CD14-positive monocyte (primary cell): Measurements from ENCODE around the gene CELF2. TPM values are rescaled to one million over a fixed set of nuclear protein-coding genes. Genes with fewer than 3 reads are reported as not detected.

ENCODE experiments used
- DNase-seq, 3 donors: peaks; one replicate each; pipeline ENCODE4 v3.0.0-alpha.2; 2011 to 2022
- H2AFZ ChIP-seq: 2 replicates; pipeline ENCODE4 v1.6.0; 2012; ENCODE audit warnings: mild to moderate bottlenecking, low read depth, low read length, inconsistent platforms; ENCODE audit not compliant: insufficient read depth, poor library complexity, severe bottlenecking
- H3K27ac ChIP-seq, 2 donors: 1 replicate in 1 of 2; 2 replicates in 1 of 2; pipeline ENCODE4 v1.5.1; 2012 to 2013; ENCODE audit warnings: low read length in 2 of 2, control low read depth in 1 of 2, inconsistent platforms in 1 of 2, low read depth in 1 of 2, mild to moderate bottlenecking in 1 of 2
- H3K27me3 ChIP-seq, 2 donors: one replicate each; pipeline versions ENCODE4 v1.6.0 to v1.6.1; 2011 to 2013; ENCODE audit warnings: low read length in 2 of 2; ENCODE audit not compliant: control insufficient read depth in 2 of 2, insufficient read depth in 2 of 2
- H3K36me3 ChIP-seq, 2 donors: replicated peaks in 1 of 2; 1 replicate in 1 of 2; 2 replicates in 1 of 2; pipeline versions ENCODE4 v1.5.1 to v1.6.1; 2012 to 2013; ENCODE audit warnings: low read length in 2 of 2, control low read depth in 1 of 2, inconsistent platforms in 1 of 2, mild to moderate bottlenecking in 1 of 2; ENCODE audit not compliant: insufficient read depth in 2 of 2, control insufficient read depth in 1 of 2
- H3K4me1 ChIP-seq, 2 donors: 1 replicate in 1 of 2; 2 replicates in 1 of 2; pipeline versions ENCODE4 v1.5.1 to v1.6.1; 2012 to 2013; ENCODE audit warnings: low read length in 2 of 2, control low read depth in 1 of 2, inconsistent platforms in 1 of 2, mild to moderate bottlenecking in 1 of 2, moderate library complexity in 1 of 2; ENCODE audit not compliant: insufficient read depth in 2 of 2, control insufficient read depth in 1 of 2
- H3K4me2 ChIP-seq: replicated peaks from 2 replicates; pipeline ENCODE3; 2012; ENCODE audit warnings: low read length, moderate library complexity, mild to moderate bottlenecking; ENCODE audit not compliant: poor library complexity, severe bottlenecking; ENCODE audit errors: extremely low read depth
- H3K4me3 ChIP-seq, 3 experiments: fragments of 200-600 bp in 1 of 3; sonication (generic) in 1 of 3; replicated peaks in 1 of 3; 1 replicate in 2 of 3; 2 replicates in 1 of 3; pipeline ENCODE4 v1.5.1; 2011 to 2013; ENCODE audit warnings: low read length in 3 of 3, mild to moderate bottlenecking in 3 of 3, control low read depth in 2 of 3, low read depth in 2 of 3, inconsistent platforms in 1 of 3, moderate library complexity in 1 of 3
- H3K79me2 ChIP-seq: 2 replicates; pipeline ENCODE4 v1.6.0; 2012; ENCODE audit warnings: mild to moderate bottlenecking, control low read depth, inconsistent platforms, low read length, moderate library complexity; ENCODE audit not compliant: insufficient read depth
- H3K9ac ChIP-seq: 2 replicates; pipeline ENCODE4 v1.6.0; 2017; ENCODE audit warnings: low read length, mild to moderate bottlenecking; ENCODE audit not compliant: insufficient read depth, poor library complexity, severe bottlenecking
- H3K9me3 ChIP-seq, 2 donors: replicated peaks in 1 of 2; 1 replicate in 1 of 2; 2 replicates in 1 of 2; pipeline versions ENCODE4 v1.5.1 to v1.6.1; 2012 to 2013; ENCODE audit warnings: low read length in 2 of 2, control low read depth in 1 of 2; ENCODE audit not compliant: control insufficient read depth in 1 of 2, insufficient read depth in 1 of 2
- H4K20me1 ChIP-seq: 2 replicates; pipeline ENCODE4 v1.6.0; 2012; ENCODE audit warnings: mild to moderate bottlenecking, low read length, control low read depth, moderate library complexity; ENCODE audit not compliant: insufficient read depth
- H3K27ac Mint-ChIP-seq, 7 donors: one replicate each; pipeline ENCODE4 v1.8.0; 2020; ENCODE audit warnings: mild to moderate bottlenecking in 7 of 7, mixed read lengths in 7 of 7, moderate library complexity in 6 of 7, inconsistent platforms in 2 of 7
- H3K27me3 Mint-ChIP-seq, 3 donors: one replicate each; pipeline ENCODE4 v1.8.0; 2021 to 2022; ENCODE audit warnings: low read depth in 3 of 3, mild to moderate bottlenecking in 3 of 3, mixed read lengths in 3 of 3, moderate library complexity in 3 of 3, inconsistent platforms in 1 of 3
- H3K36me3 Mint-ChIP-seq, 2 donors: one replicate each; pipeline ENCODE4 v1.8.0; 2020; ENCODE audit warnings: mixed read lengths in 2 of 2, inconsistent platforms in 1 of 2, mild to moderate bottlenecking in 1 of 2
- H3K4me1 Mint-ChIP-seq: one replicate; pipeline ENCODE4 v1.8.0; 2020; ENCODE audit warnings: mild to moderate bottlenecking, mixed read lengths
- H3K4me3 Mint-ChIP-seq, 2 donors: one replicate each; pipeline ENCODE4 v1.8.0; 2020; ENCODE audit warnings: mild to moderate bottlenecking in 2 of 2, mixed read lengths in 2 of 2, moderate library complexity in 1 of 2
- H3K9me3 Mint-ChIP-seq, 7 donors: one replicate each; pipeline ENCODE4 v1.8.0; 2020 to 2022; ENCODE audit warnings: mixed read lengths in 7 of 7, mild to moderate bottlenecking in 6 of 7, moderate library complexity in 6 of 7, inconsistent platforms in 2 of 7
- CTCF ChIP-seq: fragments of 200-600 bp; IDR thresholded peaks from one replicate; pipeline ENCODE4 v1.8.0; 2022; ENCODE audit warnings: antibody characterized with exemption, mild to moderate bottlenecking
- WGBS: methylation state at CpG from one replicate; pipeline ENCODE4 v1.1.5; 2013; ENCODE audit warnings: missing lambda C conversion rate; ENCODE audit not compliant: insufficient coverage; 5-methylcytosine and 5-hydroxymethylcytosine counted together
- intact Hi-C, 2 donors: fragments of 100-400 bp; cut with micrococcal nuclease; formaldehyde crosslinking; loops; one replicate each; pipeline versions ENCODE4 v1.15.0 to v1.15.1; 2023
- polyA plus RNA-seq, 3 donors: library from polyadenylated mRNA; depleted of rRNA in 1 of 3; unstranded in 2 of 3; stranded (reverse) in 1 of 3; fragments of 300-500 nt in 2 of 3; fragments of >200 nt in 1 of 3; fragmentation: Illumina TruSeq in 2 of 3; gene quantifications; 1 replicate in 2 of 3; 2 replicates in 1 of 3; pipeline ENCODE4 v1.2.3, GENCODE V29; 2012 to 2021

CELF2 gene
- polyA plus RNA-seq, 3 donors, result 53.5 to 93.3 (median 80.5) TPM

GRCh38 chr10:11146402-11147171, 128.9 kb downstream of the CELF2 start:
- WGBS, result no CpG with 5 or more reads among the region's 6 CpGs
- intact Hi-C loops, result no loop called here
- H3K27me3 Mint-ChIP-seq, result no peaks in the 10 kb centered on the region
- Histone ChIP-seq H3K4me3 (no peak overlapping the region), H3K27me3 (no peaks in the 10 kb centered on the region), H3K4me2 (no peak overlapping the region), H4K20me1 (no peaks in the 10 kb centered on the region), H3K9ac (no peak overlapping the region), H3K36me3 (no peaks in the 10 kb centered on the region), H3K9me3 (no peaks in the 10 kb centered on the region), H3K27ac (peak overlapping the region in 1 of 2 donors; percentile 75), H2AFZ (no peak overlapping the region), H3K79me2 (peaks cover 25% of the 10 kb centered on the region), H3K4me1 (peaks cover 76 to 79% of the 10 kb centered on the region in 2 donors)
- H3K4me3 Mint-ChIP-seq, result no peak overlapping the region
- no peak for TF ChIP-seq CTCF
- H3K4me1 Mint-ChIP-seq, result peaks cover 75% of the 10 kb centered on the region
- no peaks in the 10 kb centered on the region for H3K36me3 Mint-ChIP-seq
- peaks cover 0 to 4% (median 0%) of the 10 kb centered on the region in 7 donors for H3K9me3 Mint-ChIP-seq
- H3K27ac Mint-ChIP-seq, result peak overlapping the region in 5 of 7 donors; percentile 43 to 85 (median 60)
- no peak for DNase-seq

DNA sequence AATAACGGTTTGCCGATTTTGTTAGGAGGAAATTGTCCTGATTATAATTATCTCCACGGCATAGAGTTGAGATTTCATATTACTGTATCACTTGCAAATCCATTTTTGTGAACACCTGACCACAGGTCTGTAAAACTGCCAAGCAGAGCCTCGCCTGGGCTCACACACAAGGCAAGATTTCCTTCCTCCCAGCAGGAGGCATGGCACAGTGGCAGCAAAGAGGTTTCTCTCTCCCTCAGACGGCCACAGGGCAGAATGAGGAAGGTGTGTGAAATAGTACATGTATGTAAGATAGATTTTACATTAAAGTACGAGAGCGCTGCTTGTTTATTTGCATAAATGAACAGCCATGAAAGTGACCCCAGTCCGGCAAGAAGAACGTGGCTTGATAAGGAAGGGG, 130.1 kb downstream of the CELF2 start:
- H4K20me1 ChIP-seq, result no peaks in the 10 kb centered on the region
- no peak overlapping the region for H3K9ac ChIP-seq

More for the DNA sequence above, 130.1 kb downstream of the CELF2 start:
- WGBS, result 0% methylated on average over 5 of the region's 9 CpGs
- no peaks in the 10 kb centered on the region for H3K36me3 ChIP-seq
- Mint-ChIP-seq H3K36me3 (no peaks in the 10 kb centered on the region), H3K27me3 (no peaks in the 10 kb centered on the region), H3K4me3 (no peak overlapping the region), H3K4me1 (peaks cover 73% of the 10 kb centered on the region), H3K27ac (peak overlapping the region in 5 of 7 donors; percentile 48 to 85 (median 75)), H3K9me3 (peaks cover 0 to 2% (median 0%) of the 10 kb centered on the region in 7 donors)
- no peak overlapping the region for H2AFZ ChIP-seq
- peaks cover 75 to 78% of the 10 kb centered on the region in 2 donors for H3K4me1 ChIP-seq
- H3K9me3 ChIP-seq, result no peaks in the 10 kb centered on the region
- H3K27ac ChIP-seq, result peak overlapping the region in 1 of 2 donors; percentile 55
- no peaks in the 10 kb centered on the region for H3K27me3 ChIP-seq
- DNase-seq, result peak; percentile 59 to 69 (median 68)
- intact Hi-C loops, result no loop called here
- peaks cover 25% of the 10 kb centered on the region for H3K79me2 ChIP-seq
- peak; percentile 46 for TF ChIP-seq CTCF
- peak overlapping the region in 1 of 3 experiments; percentile 28 for H3K4me3 ChIP-seq
- H3K4me2 ChIP-seq, result peak overlapping the region; percentile 49
